ENCODE measurements around the gene PLPP3. TPM values are rescaled to one million over a fixed set of nuclear protein-coding genes. Genes with fewer than 3 reads are reported as not detected.

Gene PLPP3
- total RNA-seq, 4 donors from 2014 or later: 127 to 502 (median 297) TPM

DNA sequence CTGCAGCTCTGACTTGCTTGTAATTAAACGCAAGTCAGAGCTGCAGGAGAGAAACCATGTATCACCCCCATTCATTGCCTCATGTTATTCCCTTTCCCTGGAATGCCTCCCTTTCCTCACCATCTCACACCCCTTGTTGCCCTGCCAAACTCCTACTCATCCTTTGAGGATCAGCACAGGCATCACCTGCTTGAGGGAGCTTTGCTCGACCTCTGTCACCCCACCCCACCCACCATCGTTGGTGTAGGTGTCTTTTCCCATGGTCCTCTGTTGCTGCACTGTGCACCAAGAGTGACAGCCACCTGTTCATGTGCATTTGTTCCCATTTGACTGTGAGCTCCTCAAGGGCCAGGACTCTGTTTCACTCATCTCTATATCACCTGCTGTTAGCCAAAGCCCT lies 117.2 kb downstream of the PLPP3 start:
- no peak for ATAC-seq (ENCODE audit: low FRiP score)
- DNase-seq (ENCODE audit: low spot score): no peak
- TF ChIP-seq, protein P1, sequence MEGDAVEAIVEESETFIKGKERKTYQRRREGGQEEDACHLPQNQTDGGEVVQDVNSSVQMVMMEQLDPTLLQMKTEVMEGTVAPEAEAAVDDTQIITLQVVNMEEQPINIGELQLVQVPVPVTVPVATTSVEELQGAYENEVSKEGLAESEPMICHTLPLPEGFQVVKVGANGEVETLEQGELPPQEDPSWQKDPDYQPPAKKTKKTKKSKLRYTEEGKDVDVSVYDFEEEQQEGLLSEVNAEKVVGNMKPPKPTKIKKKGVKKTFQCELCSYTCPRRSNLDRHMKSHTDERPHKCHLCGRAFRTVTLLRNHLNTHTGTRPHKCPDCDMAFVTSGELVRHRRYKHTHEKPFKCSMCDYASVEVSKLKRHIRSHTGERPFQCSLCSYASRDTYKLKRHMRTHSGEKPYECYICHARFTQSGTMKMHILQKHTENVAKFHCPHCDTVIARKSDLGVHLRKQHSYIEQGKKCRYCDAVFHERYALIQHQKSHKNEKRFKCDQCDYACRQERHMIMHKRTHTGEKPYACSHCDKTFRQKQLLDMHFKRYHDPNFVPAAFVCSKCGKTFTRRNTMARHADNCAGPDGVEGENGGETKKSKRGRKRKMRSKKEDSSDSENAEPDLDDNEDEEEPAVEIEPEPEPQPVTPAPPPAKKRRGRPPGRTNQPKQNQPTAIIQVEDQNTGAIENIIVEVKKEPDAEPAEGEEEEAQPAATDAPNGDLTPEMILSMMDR (IDR thresholded peaks at IDR 0.05): no peak

- TF ChIP-seq, protein P1 (IDR thresholded peaks at IDR 0.05): no peak
- no peak for DNase-seq (ENCODE audit: low spot score)
- no peak for ATAC-seq (ENCODE audit: low FRiP score)
Measured at GRCh38 chr1:56461158-56462127, 117.9 kb downstream of the PLPP3 start.

DNA sequence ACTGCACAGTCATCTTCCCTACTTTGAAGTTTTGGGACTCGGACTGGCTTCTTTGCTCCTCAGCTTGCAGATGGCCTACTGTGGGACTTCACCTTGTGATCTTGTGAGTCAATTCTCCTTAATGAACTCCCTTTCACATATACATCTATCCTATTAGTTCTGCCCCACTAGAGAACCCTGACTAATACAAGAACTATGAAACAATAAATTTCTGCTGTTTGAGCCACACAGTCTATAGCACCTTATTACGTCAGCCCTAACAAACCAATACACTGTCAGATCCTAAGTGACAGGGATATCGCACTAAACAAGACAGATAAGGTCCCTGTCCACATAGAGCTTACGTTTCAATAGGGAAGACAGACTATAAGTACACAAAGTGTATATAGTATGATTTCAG lies 120.1 kb downstream of the PLPP3 start:
- TF ChIP-seq, protein P1 (IDR thresholded peaks at IDR 0.05): no peak
- DNase-seq (ENCODE audit: low spot score): no peak
- no peak for ATAC-seq (ENCODE audit: low FRiP score)

DNA sequence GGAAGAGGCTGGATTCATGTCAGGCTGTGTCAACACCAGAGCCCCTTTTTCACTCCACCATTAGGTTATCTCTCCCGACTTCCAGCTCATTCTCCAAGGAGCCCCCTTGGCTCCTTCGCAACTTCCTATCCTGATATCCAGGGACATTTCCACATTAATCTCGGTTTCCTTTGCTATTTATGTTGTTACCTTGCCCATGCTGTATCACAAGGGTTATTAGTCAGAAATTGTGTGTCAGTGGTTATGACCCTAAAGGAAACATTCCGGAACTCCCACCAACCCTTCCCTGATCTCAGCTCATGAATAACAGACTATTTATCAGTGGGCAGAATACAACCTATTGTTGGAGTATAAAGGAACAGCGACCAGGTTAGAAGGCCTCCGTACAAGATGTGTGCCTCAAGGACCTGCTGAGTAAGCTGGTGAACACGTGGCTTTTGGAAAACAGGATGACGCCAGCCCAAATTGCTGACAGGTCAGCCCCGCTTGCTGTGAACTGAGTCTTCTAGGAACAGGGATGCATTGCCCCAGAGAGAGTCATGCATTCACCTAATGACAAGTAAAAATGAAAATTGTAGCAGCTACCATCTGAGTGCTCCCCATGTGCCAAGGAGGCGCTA lies 121.5 kb downstream of the PLPP3 start:
- DNase-seq (ENCODE audit: low spot score) (no peak), ATAC-seq (ENCODE audit: low FRiP score) (no peak)
- TF ChIP-seq, protein P1 (IDR thresholded peaks at IDR 0.05): no peak

DNA sequence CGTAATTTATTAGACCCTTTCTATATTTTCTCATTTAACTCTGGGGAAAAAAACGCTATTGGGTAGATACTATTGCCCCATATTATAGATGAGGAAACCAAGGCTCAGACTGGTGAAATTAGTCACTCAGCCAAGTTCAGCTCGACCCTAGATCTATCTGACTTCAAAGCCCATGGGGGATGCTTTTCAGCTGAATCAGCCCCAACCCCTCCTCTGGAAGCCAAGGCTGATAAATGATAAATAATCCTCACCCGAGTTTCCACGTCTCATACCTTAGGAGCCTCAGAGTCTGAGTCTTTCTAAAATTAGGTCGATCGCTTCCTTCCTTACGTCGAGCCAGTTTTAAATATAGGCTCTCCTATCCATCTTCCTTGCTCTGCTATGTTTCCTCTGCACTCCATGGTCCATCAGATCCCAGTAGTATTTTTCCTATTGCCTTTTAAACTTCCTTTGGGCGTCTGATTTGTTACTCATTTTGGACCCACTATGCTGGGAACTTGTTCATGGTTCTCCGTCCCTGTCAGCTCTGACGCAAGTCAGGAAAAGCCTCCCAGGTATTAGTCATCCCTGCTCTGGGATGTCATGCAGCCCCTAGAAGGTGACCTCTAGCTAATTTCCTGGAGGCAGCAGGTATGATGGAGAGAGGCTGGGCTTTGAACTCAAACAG lies 122.8 kb downstream of the PLPP3 start:
- TF ChIP-seq, protein P1 (IDR thresholded peaks at IDR 0.05): no peak
- ATAC-seq (ENCODE audit: low FRiP score) (peak; percentile 67), DNase-seq (ENCODE audit: low spot score) (no peak)

- ATAC-seq (ENCODE audit: low FRiP score): peak; percentile 11
Measured at GRCh38 chr1:56453417-56454078, 125.8 kb downstream of the PLPP3 start.

More at GRCh38 chr1:56453417-56454078, 125.8 kb downstream of the PLPP3 start:
- TF ChIP-seq, protein P1 (IDR thresholded peaks at IDR 0.05): no peak
- DNase-seq (ENCODE audit: low spot score): no peak

Measured in omental fat pad (tissue), 4 donors.